GM12801 (cell line): Measurements from ENCODE around the gene TOR2A.

ENCODE experiments used
- TF ChIP-seq, protein P1 (sequence below): IDR thresholded peaks from one replicate; pipeline ENCODE4 v1.5.1; 2011; ENCODE audit warnings: control low read depth; ENCODE audit not compliant: insufficient read length; ENCODE audit errors: extremely low read depth

Gene TOR2A

DNA sequence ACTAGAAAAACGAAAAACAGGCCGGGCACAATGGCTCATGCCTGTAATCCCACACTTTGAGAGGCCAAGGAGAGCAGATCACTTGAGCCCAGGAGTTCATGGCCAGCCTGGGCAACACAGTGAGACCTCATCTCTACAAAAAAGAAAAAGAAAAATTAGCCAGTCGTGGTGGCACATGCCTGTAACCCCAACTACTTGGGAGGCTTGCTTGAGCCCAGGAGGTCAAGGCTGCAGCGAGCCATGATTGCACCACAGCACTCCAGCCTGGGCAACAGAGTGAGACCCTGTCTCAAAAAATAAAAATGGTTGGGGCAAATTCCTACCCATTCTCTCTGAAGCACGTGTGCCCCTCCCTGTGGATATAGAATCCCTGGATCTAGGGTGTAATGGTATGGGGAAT is 36.7 kb downstream of the TOR2A start:
- TF ChIP-seq, protein P1, sequence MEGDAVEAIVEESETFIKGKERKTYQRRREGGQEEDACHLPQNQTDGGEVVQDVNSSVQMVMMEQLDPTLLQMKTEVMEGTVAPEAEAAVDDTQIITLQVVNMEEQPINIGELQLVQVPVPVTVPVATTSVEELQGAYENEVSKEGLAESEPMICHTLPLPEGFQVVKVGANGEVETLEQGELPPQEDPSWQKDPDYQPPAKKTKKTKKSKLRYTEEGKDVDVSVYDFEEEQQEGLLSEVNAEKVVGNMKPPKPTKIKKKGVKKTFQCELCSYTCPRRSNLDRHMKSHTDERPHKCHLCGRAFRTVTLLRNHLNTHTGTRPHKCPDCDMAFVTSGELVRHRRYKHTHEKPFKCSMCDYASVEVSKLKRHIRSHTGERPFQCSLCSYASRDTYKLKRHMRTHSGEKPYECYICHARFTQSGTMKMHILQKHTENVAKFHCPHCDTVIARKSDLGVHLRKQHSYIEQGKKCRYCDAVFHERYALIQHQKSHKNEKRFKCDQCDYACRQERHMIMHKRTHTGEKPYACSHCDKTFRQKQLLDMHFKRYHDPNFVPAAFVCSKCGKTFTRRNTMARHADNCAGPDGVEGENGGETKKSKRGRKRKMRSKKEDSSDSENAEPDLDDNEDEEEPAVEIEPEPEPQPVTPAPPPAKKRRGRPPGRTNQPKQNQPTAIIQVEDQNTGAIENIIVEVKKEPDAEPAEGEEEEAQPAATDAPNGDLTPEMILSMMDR, result no peak

DNA sequence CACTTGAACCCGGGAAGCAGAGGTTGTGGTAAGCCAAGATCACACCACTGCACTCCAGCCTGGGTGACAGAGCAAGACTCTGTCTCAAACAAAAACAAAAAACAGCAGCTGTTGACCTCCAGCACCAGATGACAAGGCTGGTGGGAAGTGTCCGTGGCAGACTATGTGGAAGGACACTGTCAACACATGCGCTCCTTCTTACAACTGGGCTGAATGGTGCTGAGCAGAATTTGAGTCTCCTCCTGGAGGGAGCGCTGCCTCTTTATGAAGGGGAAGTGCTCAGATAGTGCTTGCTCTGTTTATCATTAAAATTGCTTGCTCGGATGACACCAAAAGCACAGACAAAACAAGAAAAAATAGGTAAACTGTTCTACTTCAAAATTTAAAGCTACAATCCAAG is 37.5 kb downstream of the TOR2A start:
- TF ChIP-seq, protein P1, result no peak

DNA sequence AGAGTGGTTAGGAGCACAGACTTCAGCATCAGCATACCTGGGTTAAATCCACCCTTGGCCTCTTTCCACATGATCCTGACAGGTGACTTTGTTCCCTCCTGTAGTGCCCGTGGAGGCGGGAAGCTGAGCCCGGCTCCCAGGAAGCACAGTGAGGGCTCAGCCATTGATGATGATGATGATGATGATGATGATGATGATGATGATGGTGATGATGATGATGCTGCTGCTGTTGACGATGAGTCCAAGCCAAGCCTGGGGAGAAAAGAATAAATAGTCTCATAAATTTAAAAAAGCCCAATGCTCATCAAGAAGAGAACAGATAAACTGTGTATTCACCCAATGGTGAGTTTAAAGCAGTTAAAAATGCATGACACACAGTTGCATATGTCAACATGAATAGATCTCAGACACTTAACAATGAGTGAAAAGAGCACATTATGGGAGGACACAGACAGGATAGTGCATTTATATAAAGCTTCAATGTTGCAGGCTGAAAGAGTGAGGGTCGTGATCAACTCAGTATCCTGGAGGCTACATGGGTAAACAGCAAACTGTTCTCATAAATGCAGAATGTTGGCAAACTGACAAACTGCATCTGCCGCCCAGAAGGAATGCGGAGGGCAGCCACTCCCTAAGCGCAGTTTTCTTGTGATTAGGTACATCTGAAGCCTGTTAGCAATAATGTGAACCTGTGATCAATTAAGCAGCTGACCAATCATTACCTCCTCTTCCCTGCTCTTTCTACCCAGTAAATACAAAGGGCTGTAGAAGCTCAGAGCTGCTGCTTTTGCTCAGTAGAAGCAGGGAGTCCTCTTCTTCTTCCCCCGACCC is 40.0 kb downstream of the TOR2A start:
- TF ChIP-seq, protein P1, result no peak

DNA sequence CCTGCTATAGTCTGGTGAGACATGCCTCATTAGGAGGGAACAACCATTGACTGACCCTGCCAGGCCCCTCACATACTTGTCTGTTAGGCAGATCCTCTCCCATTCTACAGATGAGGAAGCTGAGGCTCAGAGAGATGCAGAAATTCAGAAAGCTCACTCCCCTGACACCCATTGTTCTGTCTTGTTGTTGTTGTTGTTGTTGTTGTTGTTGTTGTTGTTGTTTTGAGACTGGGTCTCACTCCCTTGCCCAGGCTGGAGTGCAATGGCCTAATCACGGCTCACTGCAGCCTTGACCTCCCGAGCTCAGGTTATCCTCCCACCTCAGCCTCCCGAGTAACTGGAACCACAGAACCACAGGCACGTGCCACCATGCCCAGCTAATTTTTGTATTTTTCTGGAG is 41.4 kb downstream of the TOR2A start:
- TF ChIP-seq, protein P1, result no peak

DNA sequence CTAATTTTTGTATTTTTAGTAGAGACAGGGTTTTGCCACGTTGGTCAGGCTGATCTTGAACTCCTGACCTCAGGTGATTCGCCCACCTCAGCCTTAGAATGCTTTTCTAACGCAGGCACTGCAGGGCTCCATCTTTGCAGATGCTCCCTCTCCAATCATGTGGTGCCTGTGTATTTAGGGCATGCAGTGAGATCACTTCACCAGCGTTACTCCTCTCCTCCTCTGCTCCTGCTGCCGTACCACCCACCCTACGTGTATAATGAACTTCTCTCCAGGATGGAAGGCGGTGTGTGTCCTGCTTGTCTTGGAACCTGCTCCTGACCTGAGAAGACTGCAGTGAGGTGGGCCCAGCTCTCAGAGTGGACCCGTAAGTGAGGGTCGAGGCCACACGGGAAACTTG is 42.0 kb downstream of the TOR2A start:
- TF ChIP-seq, protein P1, result no peak

DNA sequence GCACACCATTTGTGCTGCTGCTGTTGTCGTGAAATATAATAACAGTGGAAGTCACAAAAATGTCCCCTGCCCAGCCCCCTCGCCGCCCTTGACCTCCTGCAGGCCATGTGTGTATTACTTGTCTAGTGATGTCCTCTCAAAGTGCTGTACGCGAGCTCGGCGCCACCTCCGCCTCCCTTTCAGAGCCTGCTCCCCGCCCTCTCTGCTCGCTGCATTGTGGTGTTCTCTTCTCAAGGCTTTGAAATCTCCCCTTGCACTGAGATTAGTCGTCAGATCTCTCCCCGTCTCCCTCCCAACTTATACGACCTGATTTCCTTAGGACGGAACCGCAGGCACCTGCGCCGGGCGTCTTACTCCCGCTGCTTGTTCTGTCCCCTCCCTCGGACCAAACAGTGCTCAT is 43.0 kb downstream of the TOR2A start:
- TF ChIP-seq, protein P1, result no peak

DNA sequence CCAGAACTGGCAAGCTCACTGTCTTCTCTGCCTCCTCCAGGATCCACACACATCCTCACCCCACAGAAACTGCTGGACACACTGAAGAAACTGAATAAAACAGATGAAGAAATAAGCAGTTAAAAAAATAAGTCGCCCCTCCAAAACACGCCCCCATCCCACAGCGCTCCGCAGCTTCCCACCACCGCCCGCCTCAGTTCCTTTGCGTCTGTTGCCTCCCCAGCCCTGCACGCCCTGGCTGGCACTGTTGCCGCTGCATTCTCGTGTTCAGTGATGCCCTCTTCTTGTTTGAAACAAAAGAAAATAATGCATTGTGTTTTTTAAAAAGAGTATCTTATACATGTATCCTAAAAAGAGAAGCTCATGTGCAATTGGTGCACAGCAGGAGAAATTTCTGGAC is 44.4 kb downstream of the TOR2A start:
- TF ChIP-seq, protein P1, result no peak
